GOT3 (cell line): ENCODE results near the gene FOSL1.
"Not testable (repeated sequence)": the region's sequence is repeated elsewhere in the genome, so short reads cannot be mapped to it uniquely, and the experiment has no call there.

Source experiments
- DNase-seq: peaks from one replicate; lab custom pipeline; 2025; ENCODE audit warnings: mixed read lengths; lab: John Stamatoyannopoulos, UW

Gene FOSL1

GRCh38 chr11:65896034-65896999, 3.9 kb downstream of the FOSL1 start:
- DNase-seq: no peak

- DNase-seq: no peak
Observed at GRCh38 chr11:65895482-65895981, 4.7 kb downstream of the FOSL1 start.

- no peak for DNase-seq
Observed at GRCh38 chr11:65894034-65894591, 6.1 kb downstream of the FOSL1 start.

GRCh38 chr11:65892661-65893317, 7.4 kb downstream of the FOSL1 start:
- DNase-seq: no peak

- not testable (repeated sequence) for DNase-seq
Observed at GRCh38 chr11:65892137-65892540, 8.0 kb downstream of the FOSL1 start.

- no peak for DNase-seq
Observed at GRCh38 chr11:65891219-65892136, 8.7 kb downstream of the FOSL1 start.

GRCh38 chr11:65890324-65891218, 9.6 kb downstream of the FOSL1 start, which contains the start of gene CCDC85B:
Gene CCDC85B, plus strand, starts transcription at chr11:65890673. Its CDS starts 111 bp downstream, at chr11:65890784.
- peak; percentile 84 for DNase-seq

GRCh38 chr11:65888163-65888814, 11.9 kb downstream of the FOSL1 start, which contains the start of gene FIBP:
Gene FIBP, minus strand, starts transcription at chr11:65888471. Its CDS starts 53 bp downstream, at chr11:65888418.
- peak; percentile 74 for DNase-seq

GRCh38 chr11:65887723-65888162, 12.4 kb downstream of the FOSL1 start:
- no peak for DNase-seq

- DNase-seq: no peak
Observed at GRCh38 chr11:65886826-65887722, 13.1 kb downstream of the FOSL1 start.

GRCh38 chr11:65885808-65886536, 14.2 kb downstream of the FOSL1 start:
- DNase-seq: no peak

- DNase-seq: no peak
Observed at GRCh38 chr11:65885231-65885630, 15.0 kb downstream of the FOSL1 start.

GRCh38 chr11:65884716-65885092, 15.5 kb downstream of the FOSL1 start:
- DNase-seq: no peak

- DNase-seq: no peak
Observed at GRCh38 chr11:65883786-65884715, 16.1 kb downstream of the FOSL1 start.

- no peak for DNase-seq
Observed at GRCh38 chr11:65883058-65883761, 17.0 kb downstream of the FOSL1 start.
